LoVo (cell line): Measurements from ENCODE around the gene FAM107A.

Experiments
- DNase-seq: peaks from one replicate; pipeline ENCODE4 v3.0.0-alpha.2; 2016; ENCODE audit warnings: low spot score

FAM107A gene

DNA sequence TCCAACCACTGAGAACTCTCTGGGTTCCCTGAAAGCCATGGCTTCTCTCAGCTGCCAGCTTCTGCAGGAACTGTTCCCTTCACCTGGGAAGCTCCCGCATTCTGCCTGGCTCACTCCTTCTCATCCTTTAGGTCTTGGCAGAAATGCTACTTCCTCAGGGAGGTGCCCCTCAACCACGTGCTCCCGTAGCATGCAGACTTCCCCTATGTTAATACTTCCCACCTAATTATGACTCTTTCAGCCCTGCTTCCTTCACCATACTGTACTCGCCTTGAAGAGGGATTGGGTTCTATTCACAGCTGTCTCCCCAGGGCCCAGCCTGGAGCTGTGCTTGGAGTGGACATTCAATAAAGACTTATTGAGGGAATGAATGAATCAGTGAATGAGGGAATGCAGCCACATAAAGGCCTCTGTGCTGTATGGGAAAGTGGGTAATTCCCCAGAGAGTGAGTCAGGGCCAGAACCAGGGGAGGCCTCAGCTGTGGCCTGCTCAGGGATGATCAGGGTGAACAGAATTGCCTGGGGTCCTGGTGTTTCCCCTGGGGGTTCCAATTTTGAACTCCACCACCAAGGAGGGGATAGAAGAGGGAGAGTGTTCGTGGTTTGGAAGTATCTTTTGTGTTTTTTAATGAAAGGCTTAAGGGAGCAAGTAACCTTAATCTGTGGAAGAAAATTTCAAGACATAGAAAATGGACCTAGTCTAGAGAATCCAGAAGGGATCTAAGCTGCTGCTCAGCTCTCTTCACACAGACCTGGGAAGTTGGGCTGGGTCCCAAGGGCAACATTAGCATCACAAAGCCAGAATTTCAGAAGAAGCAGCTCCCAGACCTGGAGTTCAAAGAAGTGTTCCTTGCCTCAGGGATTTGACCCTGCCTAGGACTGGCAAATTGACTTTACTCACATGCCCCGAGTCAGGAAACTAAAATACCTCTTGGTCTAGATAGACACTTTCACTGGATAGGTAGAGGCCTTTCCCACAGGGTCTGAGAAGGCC is 14.6 kb upstream of the FAM107A start:
- no peak for DNase-seq

DNA sequence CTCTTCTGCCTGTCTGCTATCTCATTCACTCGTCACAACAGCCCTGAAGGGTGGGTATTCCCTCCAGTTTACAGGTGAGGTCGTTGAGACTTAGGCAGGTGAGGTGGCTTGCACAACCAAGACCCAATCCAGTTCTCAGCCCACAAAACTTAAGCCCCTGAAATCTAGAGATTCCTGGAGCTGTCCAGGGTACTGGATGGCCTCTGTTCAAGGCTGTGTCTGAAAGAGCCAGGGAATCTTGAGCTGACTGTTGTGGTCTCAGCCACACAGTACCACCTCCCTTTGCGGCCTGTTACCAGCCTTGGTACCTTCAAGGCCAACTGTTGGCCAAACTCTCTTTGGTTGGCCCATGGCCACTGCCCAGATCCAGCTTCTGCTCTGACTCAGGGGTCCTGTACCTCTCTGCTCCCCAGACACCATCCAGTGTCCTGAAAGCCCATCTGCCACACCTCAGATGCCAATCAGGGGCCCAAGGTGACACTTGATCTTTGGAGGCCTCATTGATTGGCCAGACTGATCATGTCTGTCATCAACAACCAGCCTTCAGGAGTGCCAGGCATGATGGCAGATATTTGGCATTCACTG is 10.9 kb upstream of the FAM107A start:
- no peak for DNase-seq

DNA sequence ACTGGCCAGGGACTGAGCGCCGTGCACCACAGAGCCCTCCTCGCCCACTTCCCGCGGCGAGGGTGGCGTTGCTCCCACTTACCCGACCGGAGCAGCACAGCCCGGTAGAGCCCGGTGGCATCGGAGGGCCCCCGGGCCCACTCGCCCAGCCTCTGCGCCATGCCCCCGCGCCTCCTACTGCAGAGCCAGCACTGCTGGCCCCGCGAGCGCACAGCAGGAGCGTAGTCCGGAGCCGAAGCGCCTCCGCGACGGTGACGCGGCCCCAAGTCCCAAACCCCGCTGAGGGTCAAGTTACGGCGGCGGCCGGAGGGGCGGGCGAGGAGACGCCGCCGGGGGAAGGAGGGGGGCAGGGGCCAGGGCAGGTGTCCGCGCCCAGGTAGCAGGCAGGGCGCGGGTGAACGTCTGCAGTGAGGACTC is 9.6 kb upstream of the FAM107A start:
- no peak for DNase-seq

DNA sequence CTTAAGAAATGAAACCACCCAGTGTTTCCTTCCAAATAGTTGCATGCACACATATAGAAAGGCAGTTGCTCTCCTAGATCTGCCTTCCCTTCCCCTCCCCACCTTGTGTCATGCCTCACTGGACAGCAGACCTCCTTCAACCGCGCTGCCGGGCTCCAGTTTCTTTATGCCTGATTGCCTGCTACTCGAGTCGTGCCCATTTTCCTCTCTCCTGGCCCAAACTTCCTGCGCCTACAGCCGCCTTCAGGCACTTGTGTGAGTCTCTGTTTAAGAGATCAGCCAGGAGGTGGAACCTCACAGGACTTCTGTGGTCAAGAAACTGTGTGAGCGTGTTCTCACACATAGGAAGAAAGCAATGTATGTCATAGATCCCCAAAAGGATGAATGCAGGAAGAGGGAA is 8.8 kb upstream of the FAM107A start:
- DNase-seq: no peak

DNA sequence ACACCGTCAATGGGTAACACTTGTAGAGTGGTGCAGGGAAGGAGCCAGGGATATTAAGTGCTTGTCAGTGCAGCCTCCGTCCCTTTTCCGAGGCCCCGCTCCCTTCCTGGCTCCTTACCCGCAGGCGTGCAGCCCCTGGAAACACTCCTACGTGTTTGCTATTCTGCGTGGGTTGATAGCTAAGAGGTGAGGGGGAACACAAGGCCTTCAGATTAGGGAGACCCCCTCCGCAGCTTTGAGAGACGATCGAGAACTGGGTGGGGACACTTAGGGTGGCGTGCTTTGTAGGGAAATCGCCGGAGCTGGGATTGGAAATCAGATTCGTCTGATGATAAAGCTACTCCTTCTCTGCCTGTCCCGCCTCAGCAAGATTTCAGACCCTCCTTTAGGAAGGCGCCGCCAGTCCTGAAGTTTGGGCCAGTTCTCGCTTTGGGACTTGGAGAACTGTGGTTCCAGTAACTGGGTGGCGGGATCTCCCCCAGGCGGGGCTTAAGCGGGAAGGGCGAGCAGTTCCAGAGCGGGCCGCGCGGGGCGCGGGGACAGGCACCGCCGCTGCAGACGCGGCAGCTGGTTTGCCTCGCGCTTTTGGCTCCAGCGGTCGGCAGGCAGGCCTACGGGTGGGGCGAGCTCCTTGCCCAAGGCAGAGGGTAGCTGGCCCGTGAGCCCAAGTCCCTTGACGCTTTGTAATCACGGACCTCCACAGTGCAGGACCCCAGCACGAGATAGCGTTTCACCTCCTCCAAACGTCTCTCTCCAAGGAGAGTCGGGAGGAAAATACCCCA is 8.0 kb upstream of the FAM107A start:
- DNase-seq: peak; percentile 85

DNA sequence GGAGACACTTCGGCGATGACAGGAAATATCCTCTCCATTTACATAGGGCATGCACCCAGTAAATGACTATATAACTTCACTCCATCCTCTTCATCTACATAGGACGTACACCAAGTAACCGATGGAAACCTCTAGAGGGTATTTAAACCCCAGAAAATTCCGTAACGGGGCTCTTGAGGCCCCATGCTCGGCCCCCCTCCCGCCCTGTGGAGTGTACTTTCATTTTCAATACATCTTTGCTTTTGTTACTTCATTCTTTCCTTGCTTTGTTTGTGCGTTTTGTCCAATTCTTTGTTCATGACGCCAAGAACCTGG is 7.5 kb upstream of the FAM107A start:
- DNase-seq: no peak

DNA sequence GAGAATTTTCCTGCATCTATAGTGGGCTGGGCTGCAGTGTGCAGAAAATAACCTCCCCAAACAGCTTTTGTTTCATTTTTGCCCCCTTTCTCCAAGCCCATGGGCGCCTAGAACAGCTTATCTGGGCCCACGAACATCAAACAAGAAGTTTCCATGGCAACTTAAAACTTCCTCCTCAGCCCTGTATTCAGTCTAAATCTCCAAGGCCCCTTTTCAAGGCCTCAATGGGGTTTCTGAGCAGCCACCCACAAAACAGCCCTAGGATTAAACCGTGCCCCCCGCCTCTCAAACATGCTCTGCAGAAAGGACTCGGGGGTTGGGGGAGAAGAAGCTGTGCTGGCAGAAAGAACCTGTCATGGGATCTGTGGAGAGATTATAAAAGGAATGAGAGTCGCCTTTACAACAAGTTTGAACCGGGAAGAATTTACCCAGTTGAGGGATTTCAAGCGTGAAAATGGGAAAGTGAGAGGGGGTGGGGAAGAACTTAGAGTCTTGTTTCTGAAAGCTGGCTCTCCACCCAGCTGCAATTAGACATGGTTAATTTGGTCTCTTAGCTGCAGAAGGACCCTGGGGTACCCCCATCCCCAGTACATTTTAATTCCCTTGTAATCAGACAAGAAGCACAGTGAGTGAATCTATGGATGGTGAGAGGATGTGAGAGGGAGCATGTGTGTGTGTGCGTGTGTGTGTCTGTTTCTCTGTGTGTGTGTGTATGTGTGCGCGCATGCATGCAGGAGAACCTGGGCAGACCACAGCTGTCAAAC is 4.3 kb upstream of the FAM107A start:
- no peak for DNase-seq

DNA sequence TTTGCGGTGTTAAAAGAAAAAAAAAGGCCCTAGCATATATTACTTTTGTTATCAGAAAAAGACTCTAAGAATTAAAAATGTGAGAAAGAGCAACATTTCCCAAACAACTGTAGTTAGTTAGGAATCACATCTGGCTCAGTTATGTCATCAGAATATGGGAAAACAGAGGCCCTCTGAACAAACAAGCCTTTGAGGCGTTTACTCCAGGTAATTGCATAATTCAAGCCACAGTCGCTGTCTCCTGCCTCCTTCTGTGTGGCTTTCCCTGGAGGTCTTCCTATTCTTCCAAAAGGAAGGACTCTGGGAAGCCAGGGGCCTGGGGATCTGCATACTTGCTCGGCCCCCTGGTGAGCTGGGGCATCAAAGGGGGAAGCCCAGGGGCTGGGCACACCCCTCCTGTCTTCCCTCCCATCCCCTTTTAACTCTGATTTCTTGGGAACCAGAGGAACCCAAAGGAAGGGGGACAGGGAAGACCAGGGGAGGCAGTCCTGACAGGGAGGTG is 3.7 kb upstream of the FAM107A start:
- no peak for DNase-seq

DNA sequence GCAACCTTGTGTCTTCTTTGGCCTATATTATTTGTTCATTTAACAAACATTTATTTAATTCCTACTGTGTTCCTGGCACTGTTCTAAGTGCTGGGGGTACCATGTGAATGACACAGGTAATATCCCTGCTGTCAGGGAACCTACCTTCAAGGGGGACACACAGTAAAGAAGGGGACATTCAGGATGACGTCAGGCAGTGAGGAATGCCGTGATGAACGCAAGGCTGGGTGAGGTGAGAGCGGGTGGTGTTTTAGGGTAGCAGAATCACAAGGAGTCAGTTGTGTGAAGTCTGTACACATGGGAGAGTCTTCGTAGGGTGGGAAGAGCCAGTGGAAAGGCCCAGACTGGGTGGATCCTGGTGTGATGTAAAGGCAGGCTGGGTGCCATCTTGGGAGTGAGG is 1.7 kb upstream of the FAM107A start:
- DNase-seq: no peak

DNA sequence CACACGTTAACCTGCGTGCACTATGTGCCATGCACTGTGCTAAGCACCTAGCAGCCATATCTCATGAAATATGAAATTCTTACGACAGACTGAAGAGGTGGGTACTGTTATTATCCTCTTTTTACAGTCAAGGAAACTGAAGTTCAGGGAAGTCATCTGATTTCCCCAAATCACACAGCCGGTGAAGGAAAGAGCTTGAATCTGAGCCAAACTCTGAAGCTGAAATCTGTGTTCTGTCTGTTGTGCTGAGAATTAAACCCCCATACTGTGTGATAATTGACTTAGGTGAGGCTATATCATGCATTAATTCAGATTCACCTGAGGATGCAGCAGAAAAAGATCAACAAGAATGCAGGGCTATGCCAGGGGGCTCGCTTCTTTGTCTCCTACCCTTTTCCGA is 475 bp downstream of the FAM107A start:
- DNase-seq: no peak

DNA sequence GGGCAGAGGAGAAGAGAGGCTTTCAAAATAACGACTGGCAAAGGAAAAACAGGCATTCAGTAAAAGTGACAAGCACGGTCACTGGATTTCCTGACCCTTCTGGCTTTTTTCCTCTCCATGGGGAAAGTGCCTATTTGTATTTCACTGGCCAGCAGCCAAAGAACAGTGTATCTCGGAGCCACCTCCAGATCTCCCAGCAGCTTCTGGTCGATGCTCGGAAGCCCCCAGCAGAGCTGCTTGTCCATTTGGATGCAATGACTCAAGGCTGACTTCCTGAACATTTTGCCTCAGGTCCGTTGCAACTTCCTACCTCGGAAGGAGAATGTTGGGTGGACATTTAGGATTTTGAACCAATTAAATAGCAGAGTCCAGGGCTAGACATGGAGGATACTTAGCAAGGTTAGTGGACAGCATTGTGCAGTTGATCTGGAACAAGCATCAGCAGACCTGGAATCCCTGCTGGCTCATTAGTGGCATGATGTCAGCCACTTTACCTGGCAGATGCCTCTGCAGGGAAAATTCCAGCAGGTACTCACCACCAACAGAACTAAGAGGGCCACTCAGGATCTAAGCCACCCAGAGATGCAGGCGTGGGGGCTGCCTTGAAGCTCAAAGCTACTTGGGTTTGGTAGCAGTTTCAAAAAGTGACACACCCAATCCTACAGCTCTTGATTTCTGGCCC is 1.1 kb downstream of the FAM107A start:
- DNase-seq: no peak

DNA sequence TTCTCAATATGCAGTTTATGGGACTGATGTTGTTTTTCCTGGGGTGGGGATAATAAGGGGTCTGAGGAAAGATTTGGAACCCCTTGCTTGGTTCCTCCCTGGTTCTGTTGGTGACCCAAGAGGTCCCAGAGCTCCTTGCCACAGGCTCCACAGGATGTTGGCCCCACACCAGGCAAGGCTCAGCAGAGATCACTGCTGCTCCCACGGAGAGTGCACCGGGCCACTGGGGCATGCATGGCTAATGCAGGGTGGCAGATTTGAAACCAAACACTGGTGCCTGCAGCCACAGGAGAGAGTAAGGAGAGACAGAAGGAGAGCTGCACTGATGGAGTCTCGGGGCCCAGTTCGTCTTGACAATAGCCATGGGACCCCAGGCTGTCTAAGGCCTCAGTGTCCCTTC is 2.5 kb downstream of the FAM107A start:
- DNase-seq: no peak

DNA sequence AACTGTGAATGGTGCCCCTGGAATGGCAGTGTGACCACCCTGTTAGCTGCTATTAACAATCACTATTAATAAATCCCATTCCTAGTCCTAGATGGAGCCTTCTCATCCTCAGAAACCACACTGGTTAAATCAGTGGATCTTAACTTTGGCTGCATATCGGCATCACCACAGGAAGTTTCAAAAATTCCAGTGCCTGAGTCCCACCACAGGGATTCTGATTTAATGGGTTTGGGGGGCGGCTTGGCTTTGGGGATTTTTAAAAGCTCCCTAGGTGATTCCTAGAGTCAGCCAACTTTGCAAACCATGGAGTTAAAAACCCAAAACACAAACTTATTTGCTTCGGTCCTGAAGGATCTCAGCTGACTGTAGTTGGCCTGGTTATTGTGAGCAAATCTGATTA is 3.1 kb downstream of the FAM107A start:
- DNase-seq: no peak

DNA sequence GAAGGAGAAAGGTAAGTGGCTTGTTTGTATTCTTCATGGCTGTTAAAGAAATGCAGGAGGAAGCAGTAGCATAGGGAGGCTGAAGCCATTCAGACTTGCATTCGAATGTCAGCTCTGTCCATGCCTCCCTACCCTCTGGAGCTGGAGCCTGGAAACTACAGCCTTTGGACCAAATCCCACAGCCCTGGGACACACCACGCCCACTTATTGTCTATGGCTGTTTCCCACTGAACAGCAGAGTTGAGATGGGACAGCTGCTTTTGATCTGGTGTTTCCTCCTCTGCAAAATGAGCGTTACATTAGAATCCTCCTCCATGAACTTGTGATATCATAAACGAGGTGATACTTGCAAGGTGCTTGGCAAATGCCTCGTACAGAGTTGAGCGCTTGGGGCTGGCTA is 3.6 kb downstream of the FAM107A start:
- DNase-seq: no peak

DNA sequence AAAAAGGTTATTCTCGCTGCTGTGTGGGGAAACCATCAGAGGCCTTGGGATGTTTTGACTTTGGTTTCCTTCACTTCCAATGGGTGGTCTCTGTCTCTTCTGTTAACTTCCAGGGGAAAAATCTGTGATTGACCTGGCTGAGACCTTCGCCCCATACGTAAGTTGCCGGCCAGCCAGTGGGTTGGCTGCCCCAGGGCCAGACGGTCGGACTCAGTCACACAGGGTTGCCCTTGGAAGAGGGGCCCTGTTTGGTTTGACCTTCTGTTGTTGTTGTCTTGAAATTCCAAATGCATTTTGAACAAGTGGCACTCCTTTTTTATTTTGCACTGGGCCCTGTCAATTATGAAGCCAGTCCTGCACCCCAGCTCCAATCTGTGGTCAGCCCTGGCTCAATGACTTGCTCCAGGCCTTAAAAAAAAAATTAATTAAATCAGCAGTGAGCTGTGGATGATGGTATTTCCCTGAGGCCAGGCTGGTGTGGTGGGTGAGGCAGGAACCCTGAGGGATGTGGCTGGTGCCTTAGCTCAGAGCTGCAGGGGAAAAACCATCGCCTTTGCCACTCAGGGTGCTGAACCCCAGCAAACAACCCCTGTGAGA is 4.5 kb downstream of the FAM107A start:
- DNase-seq: no peak

DNA sequence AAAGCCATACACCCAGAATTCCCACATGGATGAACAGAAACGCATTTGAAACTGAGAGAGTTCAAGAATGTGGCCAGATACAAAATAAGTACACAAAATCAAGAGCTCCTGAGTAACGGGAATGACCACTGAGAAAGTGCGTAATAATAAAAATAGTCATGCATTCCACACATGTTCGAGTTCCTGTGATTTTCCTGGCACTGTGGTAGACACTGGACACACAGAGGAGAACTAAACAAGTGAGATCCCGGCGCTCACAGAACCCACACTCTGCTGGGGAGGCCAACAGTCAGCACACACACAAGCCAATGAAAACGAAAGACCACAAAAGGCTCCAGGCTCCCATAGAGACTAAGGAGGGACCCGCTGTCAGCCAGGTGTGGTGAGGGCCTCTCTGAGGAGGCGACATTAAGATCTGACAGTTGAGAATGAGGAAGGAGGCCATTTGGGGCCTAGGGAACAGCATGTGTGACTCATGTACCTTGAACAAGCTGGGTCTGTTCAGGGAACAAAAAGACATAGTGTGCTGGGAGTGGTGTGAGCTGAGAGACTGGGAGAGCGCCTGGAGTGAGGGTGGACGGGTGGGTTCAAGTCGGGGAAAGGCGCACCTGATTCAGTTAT is 5.1 kb downstream of the FAM107A start:
- no peak for DNase-seq

DNA sequence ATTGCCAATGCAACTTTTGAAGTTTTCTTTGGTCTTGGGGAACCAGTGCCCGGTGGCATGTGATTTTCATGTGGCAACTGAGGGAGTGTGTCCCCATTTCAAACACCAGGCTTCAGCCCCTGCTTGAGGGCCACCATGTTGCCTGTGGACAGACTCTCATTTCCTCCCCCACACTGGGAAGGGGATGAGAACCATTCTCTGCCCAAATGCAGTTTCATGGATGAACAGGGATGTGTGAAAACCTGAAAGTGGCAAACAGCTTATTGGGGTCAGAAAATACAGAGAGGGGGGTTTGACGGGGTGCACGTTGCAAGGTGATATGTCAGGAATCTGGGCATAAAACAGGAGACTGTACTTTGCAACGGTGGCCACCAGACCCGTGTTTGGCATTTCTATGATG is 6.3 kb downstream of the FAM107A start:
- no peak for DNase-seq

DNA sequence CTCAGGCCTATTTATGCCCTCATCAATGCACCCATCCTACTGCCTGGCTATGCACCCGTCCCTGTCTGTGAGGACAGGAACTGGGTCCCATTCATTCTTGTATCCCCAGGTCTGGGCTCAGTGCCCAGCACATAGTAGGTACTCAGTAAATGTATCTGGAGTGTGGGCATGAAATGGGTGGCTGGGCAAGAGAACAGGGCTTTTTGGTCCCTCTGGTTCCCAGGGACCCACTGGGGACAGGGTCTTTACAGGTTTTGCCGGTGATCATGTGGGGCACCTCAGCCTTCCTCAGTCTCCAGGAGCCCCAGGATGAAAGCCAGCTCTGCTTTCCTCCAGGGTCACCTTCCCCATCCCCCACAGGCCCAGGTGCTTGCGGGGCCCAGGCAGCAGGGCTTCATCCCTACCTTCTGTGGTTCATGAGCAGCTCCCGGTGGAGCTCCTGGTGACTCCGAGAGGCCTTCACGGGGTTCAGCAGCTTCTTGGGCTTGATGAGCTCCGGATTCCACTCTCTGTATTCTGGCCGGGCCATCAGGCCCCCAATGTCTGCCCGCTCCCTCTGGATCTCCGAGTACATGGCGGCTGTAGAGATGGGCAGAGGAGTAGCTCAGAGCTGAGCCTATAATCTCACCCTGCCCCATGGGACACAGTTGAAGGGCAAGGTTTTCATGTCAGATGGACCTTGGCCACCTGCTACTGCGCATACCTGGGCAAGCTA is 7.7 kb downstream of the FAM107A start:
- DNase-seq: no peak

DNA sequence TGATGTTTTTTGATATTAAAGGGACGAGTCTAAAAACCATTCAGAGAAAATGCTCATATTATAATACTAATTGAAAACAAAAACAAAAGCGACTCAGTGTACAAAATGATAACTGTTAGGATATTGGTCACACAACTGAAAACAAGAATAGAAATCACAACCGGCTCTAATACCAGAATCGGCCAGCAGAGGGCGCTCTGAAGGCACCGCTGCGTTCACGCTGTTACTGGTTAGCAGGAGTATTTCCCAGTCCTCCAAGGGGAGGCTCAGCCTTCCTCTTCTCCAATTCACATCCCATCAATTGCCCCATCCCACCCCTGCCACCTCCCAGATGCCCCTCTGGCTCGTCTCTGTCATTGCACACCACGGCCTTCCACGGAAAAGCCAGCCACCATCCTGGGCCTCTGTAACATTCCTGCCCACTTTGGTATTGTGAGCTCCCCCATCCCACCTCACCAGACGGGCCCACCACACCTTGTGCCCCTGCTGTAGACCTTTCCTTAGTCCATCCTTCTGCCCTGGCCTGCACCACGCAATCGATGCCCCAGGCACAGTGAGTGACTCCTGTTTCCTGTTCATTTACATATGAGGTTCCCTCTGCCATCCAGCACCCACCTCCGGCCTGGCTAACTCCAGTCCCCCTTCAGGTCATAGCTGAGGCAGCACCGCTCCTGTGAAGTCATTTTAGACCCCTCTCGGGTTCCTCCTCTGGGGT is 8.5 kb downstream of the FAM107A start:
- peak; percentile 47 for DNase-seq

DNA sequence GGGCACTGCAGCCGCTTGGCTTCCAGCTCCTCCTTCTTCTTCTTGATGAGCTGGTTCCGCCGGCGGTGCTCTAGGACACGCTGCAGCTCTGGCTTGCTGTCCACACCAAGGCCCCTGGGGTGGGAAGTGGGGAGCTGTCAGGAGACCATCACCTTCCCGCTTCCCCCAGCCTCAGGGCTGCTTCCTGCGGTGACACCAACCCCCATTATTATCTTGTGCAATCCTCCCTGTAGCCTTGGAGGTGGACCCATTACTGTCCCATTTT is 10.0 kb downstream of the FAM107A start:
- no peak for DNase-seq
